Heart left ventricle (tissue), 16 donors: ENCODE measurements around the gene SMPD3. TPM values are rescaled to one million over a fixed set of nuclear protein-coding genes. Genes with fewer than 3 reads are reported as not detected.

Experiments
- ATAC-seq, 4 donors: fragments of 200-7000 bp; cut with Tn5 transposase; one replicate each; pipeline ENCODE4 v1.9.1; 2020 to 2022; ENCODE audit warnings: moderate library complexity in 4 of 4, mild to moderate bottlenecking in 3 of 4, moderate number of reproducible peaks in 1 of 4
- DNase-seq, 5 donors: peaks; one replicate each; pipeline ENCODE4 v3.0.0-alpha.2; 2020
- H3K27ac ChIP-seq, 12 donors: fragments of 200-600 bp; sonication (generic) in 4 of 12; one replicate each; pipeline versions ENCODE4 v1.5.0 to v1.8.0; 2016 to 2022; ENCODE audit warnings: mild to moderate bottlenecking in 2 of 12
- H3K27me3 ChIP-seq, 9 donors: fragments of 200-600 bp; sonication (generic) in 2 of 9; one replicate each; pipeline versions ENCODE4 v1.5.1 to v1.8.0; 2016 to 2022; ENCODE audit warnings: mild to moderate bottlenecking in 3 of 9
- H3K36me3 ChIP-seq, 9 donors: fragments of 200-600 bp; sonication (generic) in 2 of 9; one replicate each; pipeline versions ENCODE4 v1.5.0 to v1.8.0; 2018 to 2022; ENCODE audit warnings: mild to moderate bottlenecking in 2 of 9
- H3K4me1 ChIP-seq, 12 donors: fragments of 200-600 bp; sonication (generic) in 4 of 12; one replicate each; pipeline versions ENCODE4 v1.5.0 to v1.8.0; 2016 to 2022; ENCODE audit warnings: mild to moderate bottlenecking in 3 of 12
- H3K4me3 ChIP-seq, 12 donors: fragments of 200-600 bp; sonication (generic) in 4 of 12; one replicate each; pipeline versions ENCODE4 v1.5.0 to v1.8.0; 2017 to 2022; ENCODE audit warnings: mild to moderate bottlenecking in 9 of 12, moderate library complexity in 4 of 12
- H3K9me3 ChIP-seq, 12 donors: fragments of 200-600 bp; sonication (generic) in 4 of 12; one replicate each; pipeline versions ENCODE4 v1.5.0 to v1.8.0; 2016 to 2022; ENCODE audit warnings: mild to moderate bottlenecking in 1 of 12
- POLR2A ChIP-seq, 2 donors: fragments of 450-650 bp; IDR thresholded peaks; one replicate each; pipeline ENCODE4 v1.6.1; 2017; ENCODE audit warnings: antibody characterized with exemption in 2 of 2, mild to moderate bottlenecking in 2 of 2, moderate library complexity in 2 of 2
- WGBS, 4 donors: extraction: QIAGEN DNeasy Blood & Tissue Kit in 2 of 4; methylation state at CpG; one replicate each; pipeline versions ENCODE4 v1.1.5 to v1.1.7; 2013 to 2018; 5-methylcytosine and 5-hydroxymethylcytosine counted together
- intact Hi-C, 10 donors: fragments of 100-400 bp; cut with DNase I; formaldehyde crosslinking; loops; one replicate each; pipeline versions ENCODE4 v1.11.1 to v1.14.2; 2022
- polyA plus RNA-seq, 2 donors: library from polyadenylated mRNA; stranded (reverse); fragments of 200-250 nt; gene quantifications; one replicate each; pipeline ENCODE4 v1.2.3, GENCODE V29; 2013
- total RNA-seq, 9 donors: library from RNA; depleted of rRNA in 2 of 9; stranded (reverse); fragments of >200 nt in 2 of 9; fragmentation: NEBNext Ultra II Directional in 3 of 9; extraction: Animal tissue kit (Norgen Biotek cat#: 25700) in 3 of 9; gene quantifications; one replicate each; pipeline versions ENCODE4 v1.1.0 to v1.2.4, GENCODE V29; 2016 to 2023
- TF ChIP-seq, protein P1 (sequence below), 12 donors: fragments of 200-600 bp; sonication (generic) in 4 of 12; IDR thresholded peaks; one replicate each; pipeline versions ENCODE4 v1.5.0 to v1.8.0; 2018 to 2022; ENCODE audit warnings: antibody characterized with exemption in 12 of 12, mild to moderate bottlenecking in 5 of 12
- donor health status: ischemic (EF 13 %, LVEDD 7.1; RV severe dilation, severe dysfunction).
- donor health status: healthy with polysubstance abuse.
- donor health status: DM: no; HTN: yes; CAD: no.
- donor health status: DM: no; HTN: no; CAD: no.
- donor health status: ischemic (EF 25% LVEDD 6.9; RV normal size, moderate dysfunction).
- donor health status: ischemic (EF 25% LVEDD 5.7; RV mildly dilated, moderate dysfunction).
- donor health status: healthy.
- donor health status: DM: yes; HTN: yes; CAD: no.
- donor health status: ischemic (EF 35%, LVEDD 5.7; RV mildly dilated, moderate dysfunction).
- donor health status: nonischemic (EF 11% LVEDD 7.7; RV severe dilation, severe dysfunction).
- donor health status: DM: yes; HTN: yes; CAD: no.
- donor health status: PGD.
- donor health status: ischemic (EF 29% LVEDD 5.4; RV normal size, mild dysfunction).
- donor health status: nonischemic (EF 23%, LVEDD 6.1; RV moderate dilation, normal function).

SMPD3 gene
- total and polyA plus RNA-seq, 11 donors = 0.07 to 14.4 (median 0.17) TPM; not detected in 3

DNA sequence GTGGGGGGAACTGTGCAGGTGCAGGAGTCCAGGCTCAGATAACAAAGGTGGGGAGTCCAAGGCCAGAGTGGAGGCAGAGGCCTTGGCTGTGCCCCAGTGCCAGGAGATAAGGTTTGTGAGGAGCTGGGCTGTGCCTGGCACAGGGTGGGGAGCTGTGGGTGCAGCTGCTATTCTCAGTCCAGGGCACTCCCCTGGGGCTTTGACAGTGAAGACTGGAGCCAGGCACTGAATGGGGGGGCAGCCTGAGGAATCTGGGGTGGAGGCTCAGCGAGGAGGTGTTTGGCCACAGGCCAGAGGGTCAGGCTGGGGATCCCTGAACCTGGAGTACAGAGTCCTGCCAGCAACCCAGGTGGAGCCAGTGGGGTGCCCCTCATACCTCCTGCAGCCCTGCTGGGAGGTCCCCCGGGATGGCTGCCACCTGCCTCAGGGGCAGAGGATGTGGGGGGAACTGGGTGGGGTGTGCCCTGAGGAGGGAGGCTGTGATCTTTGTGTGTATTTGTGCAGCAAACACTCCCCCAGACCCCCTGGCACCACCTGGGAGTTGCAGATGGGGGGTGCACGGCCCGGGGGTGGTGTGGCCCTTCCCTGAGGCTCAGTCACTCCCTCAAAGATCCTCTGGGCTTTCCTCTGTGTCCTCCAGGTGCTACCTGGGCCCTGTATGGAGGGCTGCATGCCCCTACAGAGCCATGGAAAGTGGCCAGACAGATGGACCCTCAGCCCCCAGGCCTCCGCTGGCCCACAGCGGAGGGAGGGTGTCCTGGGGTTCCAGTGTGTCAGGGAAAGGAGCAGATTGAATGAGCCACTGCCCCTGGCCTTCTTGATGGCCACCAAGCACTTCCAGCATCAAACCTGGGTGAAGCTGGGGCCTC, 44.5 kb upstream of the SMPD3 start:
- DNase-seq (no peak), ATAC-seq (no peak)
- Histone ChIP-seq H3K27ac (no peak overlapping the region), H3K9me3 (no peaks in the 10 kb centered on the region), H3K4me3 (no peak overlapping the region), H3K36me3 (no peaks in the 10 kb centered on the region), H3K27me3 (peaks cover 0 to 6% (median 0%) of the 10 kb centered on the region in 9 donors), H3K4me1 (no peaks in the 10 kb centered on the region)
- intact Hi-C loops = no loop called here
- 78 to 90% (median 79%) methylated on average over 2 to 6 of the region's 6 CpGs for WGBS, 4 donors
- no peak for TF ChIP-seq POLR2A (IDR thresholded peaks at IDR 0.05)

DNA sequence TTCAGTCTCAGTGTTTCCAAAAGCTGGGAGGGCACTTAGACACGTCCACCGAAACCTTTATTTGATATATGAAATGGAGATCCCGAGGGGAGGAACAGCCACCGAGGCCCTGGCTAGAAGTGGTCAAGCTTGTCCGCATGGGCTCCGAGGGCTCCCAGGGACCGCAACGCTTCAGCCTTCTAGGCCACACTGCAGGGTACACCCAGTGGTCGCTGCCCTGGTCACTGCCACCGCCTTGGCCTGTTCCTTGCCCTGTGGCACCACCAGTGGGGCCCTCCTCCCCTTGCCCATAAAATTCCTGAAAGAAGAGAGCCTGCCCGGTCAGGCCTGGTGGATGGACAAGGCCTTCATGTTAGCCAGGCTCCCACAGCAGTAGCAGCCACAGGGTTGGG, 43.8 kb upstream of the SMPD3 start:
- DNase-seq = no peak
- Histone ChIP-seq H3K4me3 (no peak overlapping the region), H3K36me3 (no peaks in the 10 kb centered on the region), H3K27ac (no peak overlapping the region), H3K4me1 (no peaks in the 10 kb centered on the region), H3K27me3 (peaks cover 0 to 6% (median 0%) of the 10 kb centered on the region in 9 donors), H3K9me3 (no peaks in the 10 kb centered on the region)
- no peak for TF ChIP-seq POLR2A (IDR thresholded peaks at IDR 0.05)
- TF ChIP-seq, protein P1, sequence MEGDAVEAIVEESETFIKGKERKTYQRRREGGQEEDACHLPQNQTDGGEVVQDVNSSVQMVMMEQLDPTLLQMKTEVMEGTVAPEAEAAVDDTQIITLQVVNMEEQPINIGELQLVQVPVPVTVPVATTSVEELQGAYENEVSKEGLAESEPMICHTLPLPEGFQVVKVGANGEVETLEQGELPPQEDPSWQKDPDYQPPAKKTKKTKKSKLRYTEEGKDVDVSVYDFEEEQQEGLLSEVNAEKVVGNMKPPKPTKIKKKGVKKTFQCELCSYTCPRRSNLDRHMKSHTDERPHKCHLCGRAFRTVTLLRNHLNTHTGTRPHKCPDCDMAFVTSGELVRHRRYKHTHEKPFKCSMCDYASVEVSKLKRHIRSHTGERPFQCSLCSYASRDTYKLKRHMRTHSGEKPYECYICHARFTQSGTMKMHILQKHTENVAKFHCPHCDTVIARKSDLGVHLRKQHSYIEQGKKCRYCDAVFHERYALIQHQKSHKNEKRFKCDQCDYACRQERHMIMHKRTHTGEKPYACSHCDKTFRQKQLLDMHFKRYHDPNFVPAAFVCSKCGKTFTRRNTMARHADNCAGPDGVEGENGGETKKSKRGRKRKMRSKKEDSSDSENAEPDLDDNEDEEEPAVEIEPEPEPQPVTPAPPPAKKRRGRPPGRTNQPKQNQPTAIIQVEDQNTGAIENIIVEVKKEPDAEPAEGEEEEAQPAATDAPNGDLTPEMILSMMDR (IDR thresholded peaks at IDR 0.05) = no peak
- intact Hi-C loops = no loop called here
- ATAC-seq = no peak
- 82 to 88% (median 87%) methylated on average over 10 to 11 of the region's 11 CpGs for WGBS, 4 donors

DNA sequence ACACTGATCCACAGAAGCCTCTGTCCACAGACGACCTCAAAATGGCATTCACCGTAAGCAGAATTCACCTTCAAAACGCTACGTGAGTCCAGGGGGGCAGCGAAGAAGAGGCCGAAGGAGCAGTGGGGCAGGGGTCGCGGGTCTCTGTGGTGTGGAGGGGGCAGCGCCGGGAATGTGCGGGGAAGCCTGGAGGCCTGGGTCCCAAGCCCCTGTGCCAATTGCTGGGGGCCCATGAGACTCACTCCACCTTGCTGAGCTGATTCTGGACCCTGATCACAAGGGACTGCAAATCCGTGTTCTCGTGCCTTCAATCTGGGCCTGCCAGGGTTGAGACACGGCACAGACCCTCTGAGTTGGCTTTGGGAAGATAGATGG, 43.3 kb upstream of the SMPD3 start:
- H3K36me3 ChIP-seq = no peaks in the 10 kb centered on the region
- no peak for DNase-seq
- intact Hi-C loops = no loop called here
- H3K9me3 ChIP-seq = no peaks in the 10 kb centered on the region
- H3K27ac ChIP-seq = no peak overlapping the region
- no peak for ATAC-seq
- 84 to 87% (median 84%) methylated on average over 12 to 14 of the region's 14 CpGs for WGBS, 4 donors
- peaks cover 0 to 6% (median 0%) of the 10 kb centered on the region in 9 donors for H3K27me3 ChIP-seq
- TF ChIP-seq, protein P1 (IDR thresholded peaks at IDR 0.05) = no peak
- no peak for TF ChIP-seq POLR2A (IDR thresholded peaks at IDR 0.05)
- no peak overlapping the region for H3K4me3 ChIP-seq
- H3K4me1 ChIP-seq = no peaks in the 10 kb centered on the region

DNA sequence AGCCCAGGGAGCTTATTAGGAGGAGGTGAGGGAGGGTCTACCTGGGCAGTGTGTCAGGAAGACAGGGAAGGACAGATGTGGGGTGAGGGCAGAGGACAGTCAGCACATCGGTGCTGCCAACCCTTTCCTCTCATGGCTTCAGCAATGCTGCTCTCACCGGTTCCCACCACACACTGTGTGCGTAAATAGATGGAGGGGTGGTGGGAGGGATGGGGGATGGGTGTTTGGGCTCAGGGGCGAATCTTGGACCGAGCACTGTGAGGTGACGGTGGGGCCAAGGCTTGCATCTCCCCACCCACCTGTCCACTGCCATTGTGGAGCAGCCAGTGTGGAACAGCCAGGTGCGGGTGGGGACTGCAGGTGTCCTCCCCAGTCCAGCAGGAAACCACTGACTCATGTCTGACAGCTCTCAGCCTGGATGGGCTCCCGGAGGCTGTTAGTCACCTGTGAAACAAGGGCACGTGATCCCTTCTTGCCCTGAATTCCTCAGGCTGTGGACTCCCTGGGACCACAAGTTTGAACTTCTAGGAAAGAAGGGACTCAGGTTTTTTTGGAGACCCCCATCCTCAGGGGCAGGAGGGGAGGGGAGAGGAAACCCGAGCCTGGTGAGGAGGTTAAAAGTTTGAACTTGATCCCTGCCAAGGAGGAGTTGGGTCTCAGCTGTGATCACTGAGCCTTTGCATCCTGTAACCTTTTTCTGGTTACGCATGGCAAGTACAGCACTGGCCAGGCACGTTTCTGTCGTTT, 42.7 kb upstream of the SMPD3 start:
- ATAC-seq (peak in 1 of 4 donors; percentile 11), DNase-seq (no peak)
- intact Hi-C loops = no loop called here
- WGBS, 4 donors = 51 to 58% (median 56%) methylated on average over 12 to 13 of the region's 13 CpGs
- H3K27me3 ChIP-seq = peaks cover 0 to 6% (median 0%) of the 10 kb centered on the region in 9 donors
- no peak overlapping the region for H3K27ac ChIP-seq
- no peaks in the 10 kb centered on the region for H3K9me3 ChIP-seq
- H3K4me3 ChIP-seq = no peak overlapping the region
- TF ChIP-seq, protein P1 (IDR thresholded peaks at IDR 0.05) = no peak
- no peak for TF ChIP-seq POLR2A (IDR thresholded peaks at IDR 0.05)
- no peaks in the 10 kb centered on the region for H3K4me1 ChIP-seq
- no peaks in the 10 kb centered on the region for H3K36me3 ChIP-seq
